Activated CD8-positive, alpha-beta memory T cell treated with anti-CD3 and anti-CD28 coated beads, Interleukin-2, amount 50 U/mL, for 48 hours (primary cell): Measurements from ENCODE around the gene TSSC4.

Experiments used
- DNase-seq: peaks from one replicate; pipeline ENCODE4 v3.0.0-alpha.2; 2020

TSSC4 gene

DNA sequence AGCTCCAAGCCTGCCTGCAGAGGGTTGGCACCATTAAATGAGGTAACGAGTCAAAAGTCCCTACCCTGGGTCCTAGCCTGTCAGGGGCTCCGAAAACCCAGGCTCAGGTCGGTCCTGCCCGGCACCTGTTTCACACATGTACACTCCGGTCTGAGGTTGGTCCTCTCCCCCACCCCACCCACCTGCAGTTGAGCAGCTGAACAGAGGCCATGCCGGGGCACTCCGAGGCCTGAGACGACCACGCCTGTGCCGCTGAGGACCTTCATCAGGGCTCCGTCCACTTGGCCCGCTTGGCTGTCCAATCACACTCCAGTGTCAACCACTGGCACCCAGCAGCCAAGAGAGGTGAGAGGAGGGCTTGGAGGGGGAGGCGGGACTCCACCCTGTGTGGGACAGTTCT, 1.6 kb downstream of the TSSC4 start:
- no peak for DNase-seq

DNA sequence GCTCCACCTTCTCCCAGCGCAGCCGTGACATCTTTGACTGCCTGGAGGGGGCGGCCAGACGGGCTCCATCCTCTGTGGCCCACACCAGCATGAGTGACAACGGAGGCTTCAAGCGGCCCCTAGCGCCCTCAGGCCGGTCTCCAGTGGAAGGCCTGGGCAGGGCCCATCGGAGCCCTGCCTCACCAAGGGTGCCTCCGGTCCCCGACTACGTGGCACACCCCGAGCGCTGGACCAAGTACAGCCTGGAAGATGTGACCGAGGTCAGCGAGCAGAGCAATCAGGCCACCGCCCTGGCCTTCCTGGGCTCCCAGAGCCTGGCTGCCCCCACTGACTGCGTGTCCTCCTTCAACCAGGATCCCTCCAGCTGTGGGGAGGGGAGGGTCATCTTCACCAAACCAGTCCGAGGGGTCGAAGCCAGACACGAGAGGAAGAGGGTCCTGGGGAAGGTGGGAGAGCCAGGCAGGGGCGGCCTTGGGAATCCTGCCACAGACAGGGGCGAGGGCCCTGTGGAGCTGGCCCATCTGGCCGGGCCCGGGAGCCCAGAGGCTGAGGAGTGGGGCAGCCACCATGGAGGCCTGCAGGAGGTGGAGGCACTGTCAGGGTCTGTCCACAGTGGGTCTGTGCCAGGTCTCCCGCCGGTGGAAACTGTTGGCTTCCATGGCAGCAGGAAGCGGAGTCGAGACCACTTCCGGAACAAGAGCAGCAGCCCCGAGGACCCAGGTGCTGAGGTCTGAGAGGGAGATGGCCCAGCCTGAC, 2.5 kb downstream of the TSSC4 start:
- no peak for DNase-seq

DNA sequence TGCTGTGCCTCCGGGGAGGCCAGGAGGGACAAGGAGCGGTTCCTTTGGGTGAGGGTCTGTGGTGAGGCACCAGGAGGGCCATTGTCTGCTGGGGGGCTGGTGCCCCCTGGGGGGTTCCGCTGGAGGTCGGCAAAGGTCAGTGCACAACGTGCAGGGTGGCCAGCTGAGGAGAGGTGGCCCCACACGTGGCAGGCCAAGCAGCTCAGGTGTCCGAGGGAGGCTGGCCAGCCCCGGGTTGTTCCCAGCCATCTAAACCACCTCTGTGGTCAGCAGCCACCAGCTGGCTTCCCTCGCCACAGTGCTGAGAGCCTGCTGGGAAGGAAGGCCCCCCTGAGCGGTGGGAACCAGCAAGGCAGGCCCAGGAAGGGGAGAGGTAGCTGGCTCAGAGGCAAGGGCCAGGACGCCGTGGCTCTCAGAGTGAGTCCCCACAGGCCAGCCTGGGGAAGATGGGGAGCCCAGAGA, 4.2 kb downstream of the TSSC4 start:
- DNase-seq: no peak

DNA sequence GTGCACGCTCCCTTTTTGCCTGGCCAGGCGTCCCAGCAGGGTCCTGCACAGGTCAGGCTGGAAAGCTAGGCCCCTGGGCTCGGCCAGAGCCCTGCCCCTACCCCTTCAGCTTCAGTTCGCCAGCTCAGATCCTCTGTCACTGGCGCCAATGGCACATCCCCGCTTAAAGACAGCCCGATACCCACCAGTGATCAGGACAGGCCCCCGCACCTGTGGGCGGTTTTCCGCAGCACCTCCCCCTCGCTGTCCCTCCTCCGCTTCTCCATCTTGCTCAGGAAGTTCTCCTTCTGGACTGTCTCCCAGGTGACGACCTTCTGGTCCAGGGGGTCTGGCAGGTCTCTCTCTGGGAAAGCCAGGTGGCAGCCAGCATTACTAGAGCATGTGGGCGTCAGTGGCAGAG, 5.9 kb downstream of the TSSC4 start:
- no peak for DNase-seq

DNA sequence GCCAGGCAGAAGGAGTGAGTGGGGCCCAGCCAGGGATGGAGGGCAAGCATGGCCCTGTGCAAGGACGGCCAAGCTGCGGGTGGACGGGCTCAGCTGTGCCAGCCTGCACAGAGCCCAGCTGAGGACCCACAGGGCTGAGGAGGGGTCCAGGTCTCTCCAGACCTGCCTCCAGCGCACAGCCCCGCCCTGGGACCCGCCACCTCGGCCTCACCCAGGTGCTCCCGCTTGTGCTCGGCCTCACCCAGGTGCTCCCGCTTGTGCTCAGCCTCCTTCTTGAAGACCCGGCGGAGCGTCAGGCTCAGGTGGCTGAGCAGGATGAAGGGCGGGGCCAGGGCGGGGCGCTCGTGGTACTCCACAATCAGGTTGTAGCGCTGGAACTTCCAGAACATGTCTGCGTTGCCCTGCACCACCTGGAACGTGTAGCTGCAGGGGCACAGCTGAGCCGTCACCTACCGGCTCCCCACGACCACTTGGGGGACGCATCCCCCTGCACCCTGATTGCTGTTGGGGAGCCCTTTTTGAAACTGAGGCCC, 6.4 kb downstream of the TSSC4 start:
- DNase-seq: no peak

DNA sequence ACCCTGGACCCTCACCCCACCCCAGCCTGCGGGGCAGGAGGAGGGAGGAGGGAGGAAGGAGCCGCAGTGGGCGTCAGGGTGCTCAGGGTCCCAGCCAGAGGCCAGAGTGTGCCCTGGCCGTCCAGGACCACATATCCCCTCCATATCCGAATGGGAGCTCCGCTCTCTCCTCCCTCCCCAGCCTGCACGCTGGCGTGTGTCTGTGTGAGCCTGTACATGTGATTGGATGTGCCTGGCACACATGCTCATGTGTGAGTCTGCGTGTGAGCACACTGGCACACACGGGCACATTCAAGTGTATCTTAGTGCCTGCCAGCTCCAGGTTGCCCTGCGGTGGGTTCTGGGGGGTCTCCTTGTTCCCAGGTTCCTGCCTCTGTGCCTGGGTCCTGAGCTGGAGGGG, 8.1 kb downstream of the TSSC4 start:
- no peak for DNase-seq

DNA sequence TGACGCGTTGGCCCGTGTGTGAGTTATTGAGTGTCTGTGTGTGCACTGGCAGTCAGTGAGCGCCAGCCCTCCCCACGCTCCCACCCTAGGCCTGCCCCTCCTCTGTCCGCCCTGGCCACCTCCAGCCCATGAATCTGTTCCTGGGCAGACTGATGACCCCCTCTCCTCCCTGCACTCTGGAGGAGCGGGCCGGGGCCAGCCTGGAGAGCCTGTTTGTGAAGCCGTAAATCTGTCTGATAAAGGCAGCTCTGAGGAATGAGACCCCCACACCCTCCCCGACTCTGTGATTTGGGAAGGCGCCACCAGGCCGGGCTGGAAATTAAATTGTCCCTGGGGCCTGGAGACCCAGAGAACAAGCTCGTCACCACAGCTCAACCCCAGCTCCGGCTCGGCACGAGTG, 8.6 kb downstream of the TSSC4 start:
- DNase-seq: no peak

DNA sequence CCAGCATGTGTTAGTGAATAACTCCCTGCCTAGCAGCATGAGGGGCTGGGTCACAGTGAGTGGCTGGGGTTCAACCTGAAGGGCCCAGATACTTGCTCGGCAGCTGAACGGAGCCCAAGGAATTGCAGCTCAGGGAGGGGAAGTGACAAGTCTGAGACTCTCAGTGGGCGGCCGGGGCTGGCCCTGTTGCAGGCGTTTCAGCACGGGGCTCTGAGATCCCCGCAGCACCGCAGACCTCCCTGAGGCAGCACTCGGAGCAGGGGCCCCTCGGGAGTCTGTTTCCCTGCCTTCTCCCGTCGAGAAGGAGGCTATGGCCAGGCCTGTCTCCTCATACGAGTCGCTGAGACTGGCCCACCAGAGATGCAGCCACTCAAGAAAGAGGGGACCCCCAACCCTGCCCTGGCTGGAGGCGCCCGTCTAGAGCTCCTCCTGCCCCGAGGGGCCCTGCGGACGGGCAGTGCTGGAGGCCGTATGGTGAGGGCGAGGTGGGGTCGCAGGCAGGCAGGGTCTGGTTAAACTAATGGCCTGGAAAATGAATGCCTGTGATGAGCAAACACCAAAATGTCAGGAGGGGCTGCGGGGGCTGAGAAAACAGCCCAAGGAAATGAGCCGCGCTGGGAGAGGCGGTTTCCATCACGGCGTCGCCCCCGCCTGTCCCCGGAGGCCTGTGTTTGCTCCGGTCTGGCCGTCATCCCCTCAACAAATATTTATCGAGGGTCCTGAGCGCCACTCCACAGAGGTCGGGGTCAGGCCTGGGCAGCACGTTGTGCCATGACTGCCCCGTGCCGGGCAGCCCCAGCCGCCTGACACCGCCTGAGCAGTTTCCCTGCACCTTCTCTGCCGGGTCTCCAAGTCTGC, 9.3 kb downstream of the TSSC4 start:
- DNase-seq: no peak

DNA sequence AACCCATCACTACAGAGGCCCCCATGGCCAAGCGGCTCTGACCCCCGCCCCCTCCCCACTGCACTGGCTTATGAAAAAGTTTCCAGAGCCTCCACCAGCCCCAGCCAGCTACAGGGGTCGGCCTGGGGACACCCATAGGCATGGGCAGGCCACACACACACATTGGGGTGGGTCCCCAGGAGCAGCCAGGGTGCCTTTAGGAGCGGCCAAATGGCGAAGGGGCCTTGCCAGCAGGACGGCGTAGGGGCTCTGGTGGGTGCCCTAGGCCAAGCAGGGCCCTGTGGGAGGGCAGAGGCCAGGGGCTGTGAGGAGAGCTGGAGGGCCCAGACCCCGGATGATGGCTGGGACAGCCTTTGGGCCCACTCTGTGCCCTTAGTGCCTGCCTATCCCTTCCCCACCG, 10.1 kb downstream of the TSSC4 start:
- DNase-seq: no peak

DNA sequence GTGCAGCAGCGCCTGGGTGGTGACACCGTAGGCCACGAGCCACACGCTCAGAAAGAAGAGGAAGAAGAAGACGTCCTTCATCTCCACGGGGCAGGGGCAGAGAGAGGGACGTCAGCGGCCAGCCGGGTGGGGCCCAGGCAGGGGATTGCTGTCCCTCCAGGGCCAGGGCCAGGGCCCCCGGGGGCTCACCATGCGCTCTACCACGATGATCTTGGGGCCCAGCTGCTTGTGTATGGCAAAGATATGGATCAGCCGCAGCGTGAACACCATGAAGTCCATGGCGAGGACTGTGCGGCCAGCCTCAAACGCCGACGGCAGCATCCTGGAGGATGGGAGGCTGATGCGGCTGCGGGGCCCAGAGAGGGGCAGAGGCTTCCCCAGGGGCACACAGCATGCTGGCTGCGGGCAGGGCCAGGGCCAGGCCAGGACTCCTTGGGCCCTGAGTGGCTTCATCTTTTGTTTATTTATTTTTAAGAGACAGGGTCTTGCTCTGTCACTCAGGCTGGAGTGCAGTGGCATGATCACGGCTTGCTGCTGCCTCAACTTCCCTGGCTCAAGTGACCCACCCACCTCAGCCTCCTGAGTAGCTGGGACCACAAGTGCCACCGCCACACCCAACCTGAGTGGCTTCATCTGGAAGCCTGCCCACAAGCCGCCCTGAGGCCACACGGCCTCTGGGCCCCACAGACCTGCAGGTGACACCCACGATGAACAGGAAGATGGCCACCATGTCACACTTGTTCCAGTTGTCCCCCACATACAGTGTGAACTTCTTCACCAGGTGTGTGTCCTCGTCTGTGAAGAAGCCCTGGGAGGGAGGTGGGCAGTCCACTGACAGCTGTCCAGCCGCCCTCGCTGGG, 11.1 kb downstream of the TSSC4 start:
- DNase-seq: no peak

DNA sequence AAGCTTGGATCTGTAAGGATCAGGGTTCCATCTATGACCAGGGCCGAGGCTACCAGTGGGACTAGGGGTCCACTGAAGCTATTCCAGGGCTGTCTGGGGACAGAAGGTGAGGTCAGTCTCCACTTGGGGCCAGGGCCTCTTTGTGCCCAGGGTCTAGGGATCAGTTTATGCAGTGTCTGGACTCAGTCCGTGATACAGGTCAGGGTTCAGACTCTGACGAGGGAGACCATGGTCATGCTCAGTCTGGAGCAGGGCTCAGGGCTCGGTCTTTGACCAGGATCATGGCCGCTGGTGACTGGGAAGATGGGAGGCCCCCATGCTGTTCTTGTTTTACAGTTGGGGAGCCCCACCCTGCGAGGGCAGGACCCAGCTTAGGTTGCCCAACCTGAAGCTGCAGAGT, 11.8 kb downstream of the TSSC4 start:
- no peak for DNase-seq

DNA sequence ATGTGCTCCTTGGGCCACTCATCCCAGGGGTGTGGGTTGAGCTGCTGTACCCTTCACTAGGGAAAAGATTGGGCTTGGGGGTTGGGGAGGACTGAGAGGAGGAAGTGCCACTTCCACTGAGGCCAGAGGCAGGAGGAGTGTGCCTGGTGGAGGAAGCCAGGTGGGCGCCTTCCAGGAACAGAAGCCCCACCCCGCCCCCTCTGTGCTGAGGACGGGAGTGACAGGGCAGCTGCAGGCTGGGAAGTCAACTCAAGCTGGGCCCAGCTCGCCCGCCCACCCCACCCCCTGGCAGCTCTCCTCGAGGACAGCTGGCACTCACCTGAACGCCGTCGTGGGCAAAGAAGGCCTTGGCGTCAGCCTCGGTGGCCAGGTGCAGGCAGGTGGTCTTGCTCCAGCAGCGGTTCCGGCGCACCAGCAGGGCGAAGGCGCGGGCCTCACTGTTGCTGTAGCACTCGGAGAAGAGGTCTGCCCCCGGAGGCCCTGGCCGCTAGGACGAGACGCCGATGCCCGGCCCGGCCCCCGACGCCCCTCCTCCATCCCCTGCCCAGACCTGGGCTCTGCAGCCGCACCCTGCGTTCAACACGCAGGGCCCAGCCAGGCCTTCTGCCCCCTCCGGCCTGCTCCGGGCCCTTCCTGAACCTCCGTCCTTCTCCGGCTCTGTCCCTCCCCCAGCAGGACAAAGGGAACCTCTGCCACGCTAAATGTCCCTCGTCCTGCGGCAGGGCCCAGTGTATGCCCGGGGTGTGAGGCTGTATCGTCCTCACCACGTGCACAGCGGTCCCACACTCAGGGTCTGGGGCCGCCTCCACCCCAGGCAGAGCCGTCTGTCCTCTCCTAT, 13.4 kb downstream of the TSSC4 start:
- DNase-seq: no peak

DNA sequence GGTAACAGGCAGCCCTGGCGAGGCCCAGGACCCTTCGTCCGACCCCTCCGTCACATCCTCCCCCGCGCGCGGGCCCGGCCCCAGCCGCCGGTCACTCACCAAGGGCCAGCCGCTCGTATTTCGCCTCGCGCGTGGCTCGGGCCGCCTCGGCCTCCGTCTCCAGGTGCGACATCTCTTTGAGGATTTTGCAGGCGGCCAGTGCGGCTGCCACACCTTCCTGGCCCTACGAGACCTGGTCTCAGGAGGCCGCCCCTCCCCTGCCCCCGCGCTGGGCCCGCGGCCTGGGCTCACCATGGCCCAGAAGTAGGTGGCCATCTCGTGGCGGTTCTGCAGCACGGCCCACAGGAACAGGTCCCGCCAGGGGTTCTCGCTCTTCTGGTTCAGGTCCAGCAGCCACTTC, 14.1 kb downstream of the TSSC4 start:
- DNase-seq: no peak

DNA sequence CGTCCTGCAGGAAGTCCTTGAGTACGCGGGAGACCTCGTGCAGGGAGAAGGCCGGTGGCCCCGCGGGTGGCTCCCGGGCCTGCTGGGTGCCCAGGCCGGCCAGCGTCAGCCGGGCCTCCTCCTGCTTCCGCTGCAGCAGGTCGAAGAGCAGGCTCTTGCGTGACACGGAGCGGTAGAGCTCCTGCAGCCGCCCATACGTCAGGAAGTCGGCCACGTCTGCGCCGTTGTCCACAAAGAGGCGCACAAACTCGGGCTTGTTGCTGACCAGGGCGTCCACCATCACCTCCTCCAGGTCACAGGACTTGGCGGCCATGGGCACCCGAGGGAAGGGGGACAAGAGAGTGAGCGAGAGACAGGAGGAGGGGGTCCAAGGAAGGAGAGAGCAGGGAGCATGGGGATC, 14.6 kb downstream of the TSSC4 start:
- no peak for DNase-seq

DNA sequence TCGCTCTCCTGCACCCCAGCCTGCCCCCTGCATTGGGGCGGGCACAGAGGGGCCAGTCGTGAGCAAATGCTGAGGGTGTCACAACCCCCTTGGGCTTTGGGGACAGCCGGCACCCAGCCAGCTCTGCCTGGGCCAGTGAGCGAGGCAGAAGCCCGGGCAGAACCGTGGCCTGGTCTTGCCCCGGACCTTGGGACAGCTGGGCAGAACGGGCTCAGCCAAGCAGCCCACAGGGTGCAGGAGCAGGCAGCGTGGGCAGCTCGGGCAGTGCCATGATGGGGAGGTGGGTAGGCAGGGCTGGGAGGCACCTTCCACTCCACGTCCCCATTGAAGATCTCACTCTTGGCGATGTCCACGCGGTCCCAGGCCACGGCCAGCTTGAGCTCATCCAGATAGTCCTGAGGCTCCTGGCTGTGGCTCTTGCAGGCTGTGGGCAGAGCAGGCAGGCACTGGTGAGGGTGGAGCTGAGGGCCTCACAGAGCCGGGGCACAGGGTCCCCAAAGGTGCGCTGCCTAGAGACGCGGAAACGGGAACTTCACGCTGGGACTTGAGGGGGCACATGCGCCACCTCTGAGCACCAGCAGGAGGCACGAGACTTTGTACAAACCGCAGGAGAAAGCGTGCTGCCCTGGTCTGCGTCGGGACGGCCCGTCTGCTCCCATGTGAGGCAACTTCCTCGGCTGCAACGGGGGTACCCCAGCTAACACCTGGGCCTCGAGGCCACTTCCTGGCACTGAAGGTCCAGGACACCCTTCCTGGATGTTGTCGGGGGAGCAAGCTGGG, 15.2 kb downstream of the TSSC4 start:
- no peak for DNase-seq

DNA sequence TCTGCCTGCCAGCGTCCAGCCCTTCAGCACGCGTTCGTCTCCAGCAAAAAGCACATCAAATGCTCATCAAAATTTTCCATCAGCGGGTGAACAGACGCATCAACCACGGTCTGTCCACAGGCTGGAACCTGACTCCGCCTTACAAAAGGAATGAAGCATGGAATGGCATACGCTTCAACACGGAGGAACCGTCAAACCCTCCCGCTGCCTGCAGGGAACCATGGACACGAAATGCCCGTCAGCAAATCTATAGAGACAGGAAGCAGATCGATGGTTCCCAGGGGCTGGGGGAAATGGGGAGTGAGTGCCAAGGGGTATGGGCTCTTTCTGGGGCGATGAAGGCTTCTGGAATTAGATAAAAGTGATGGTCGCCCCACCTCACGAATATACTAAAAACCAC, 16.2 kb downstream of the TSSC4 start:
- no peak for DNase-seq

DNA sequence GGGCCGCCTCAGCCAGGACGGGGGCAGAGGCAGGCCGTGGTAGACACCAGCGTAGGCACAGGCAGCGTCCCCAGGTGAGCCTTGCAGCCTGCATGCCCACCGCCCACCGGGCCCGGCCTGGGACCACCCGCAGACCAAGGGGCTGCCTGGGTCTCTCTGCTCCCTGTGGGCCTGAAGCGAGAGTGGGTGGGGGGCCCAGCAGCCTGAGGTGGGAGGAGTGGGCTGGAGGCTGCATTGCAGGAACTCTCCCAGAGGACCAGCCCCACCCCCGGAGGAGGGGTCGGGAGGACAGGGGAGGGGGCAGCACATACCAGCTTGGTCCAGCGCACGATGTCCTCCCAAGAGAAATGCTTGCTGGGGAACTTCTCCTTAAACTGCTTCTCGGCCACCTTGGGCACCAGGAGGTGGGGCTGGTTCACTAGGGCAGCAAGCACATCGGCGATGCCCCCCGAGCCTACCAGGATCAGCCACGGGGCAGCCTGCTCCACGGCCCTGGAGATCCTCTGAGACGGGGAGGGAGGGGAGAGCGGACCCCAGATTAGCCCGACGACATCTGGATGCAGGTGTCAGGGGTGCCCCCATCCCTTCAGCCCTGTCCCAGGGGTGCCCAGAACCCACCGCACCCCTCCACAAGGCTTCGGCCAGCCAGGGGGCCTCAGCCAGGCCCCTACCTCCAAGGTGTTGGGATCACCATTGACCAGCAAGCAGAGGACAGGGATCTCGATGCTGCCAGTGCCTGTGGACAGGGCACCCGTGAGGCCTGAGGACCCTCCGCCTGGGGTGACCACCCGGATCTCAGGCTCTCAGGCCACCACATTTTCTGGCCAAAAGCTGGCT, 17.5 kb downstream of the TSSC4 start:
- DNase-seq: no peak

DNA sequence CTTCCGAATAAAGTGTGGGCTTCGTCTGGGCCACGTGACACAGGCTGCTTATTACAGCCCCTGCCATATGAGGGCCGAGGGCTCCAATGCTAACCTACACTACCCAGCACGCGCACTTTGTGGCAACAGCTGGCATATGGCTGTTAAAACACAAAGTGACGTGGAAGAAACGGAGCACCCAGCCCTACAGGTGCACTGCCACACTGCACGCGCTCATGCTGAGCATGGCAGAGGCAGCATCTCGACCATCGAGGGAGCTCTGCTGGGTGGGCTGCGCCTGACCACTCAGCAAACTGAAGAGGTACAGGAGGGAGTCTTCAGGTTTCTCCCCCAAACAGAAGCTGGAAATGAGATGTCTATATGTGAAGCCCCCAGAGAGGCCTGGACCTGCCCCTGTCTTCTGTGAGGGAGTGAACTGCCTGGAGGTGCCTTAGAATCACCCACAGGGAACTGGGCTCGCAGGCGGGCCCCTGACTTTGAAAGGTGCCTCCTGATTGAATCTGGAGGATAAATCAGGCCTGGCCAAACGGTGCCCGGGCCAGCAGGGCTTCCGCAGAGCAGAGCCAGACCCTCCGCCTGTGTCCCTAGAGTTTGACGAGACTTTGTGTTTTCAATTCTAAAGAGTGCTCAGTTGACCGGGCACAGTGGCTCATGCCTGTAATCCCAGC, 18.3 kb downstream of the TSSC4 start:
- DNase-seq: no peak

DNA sequence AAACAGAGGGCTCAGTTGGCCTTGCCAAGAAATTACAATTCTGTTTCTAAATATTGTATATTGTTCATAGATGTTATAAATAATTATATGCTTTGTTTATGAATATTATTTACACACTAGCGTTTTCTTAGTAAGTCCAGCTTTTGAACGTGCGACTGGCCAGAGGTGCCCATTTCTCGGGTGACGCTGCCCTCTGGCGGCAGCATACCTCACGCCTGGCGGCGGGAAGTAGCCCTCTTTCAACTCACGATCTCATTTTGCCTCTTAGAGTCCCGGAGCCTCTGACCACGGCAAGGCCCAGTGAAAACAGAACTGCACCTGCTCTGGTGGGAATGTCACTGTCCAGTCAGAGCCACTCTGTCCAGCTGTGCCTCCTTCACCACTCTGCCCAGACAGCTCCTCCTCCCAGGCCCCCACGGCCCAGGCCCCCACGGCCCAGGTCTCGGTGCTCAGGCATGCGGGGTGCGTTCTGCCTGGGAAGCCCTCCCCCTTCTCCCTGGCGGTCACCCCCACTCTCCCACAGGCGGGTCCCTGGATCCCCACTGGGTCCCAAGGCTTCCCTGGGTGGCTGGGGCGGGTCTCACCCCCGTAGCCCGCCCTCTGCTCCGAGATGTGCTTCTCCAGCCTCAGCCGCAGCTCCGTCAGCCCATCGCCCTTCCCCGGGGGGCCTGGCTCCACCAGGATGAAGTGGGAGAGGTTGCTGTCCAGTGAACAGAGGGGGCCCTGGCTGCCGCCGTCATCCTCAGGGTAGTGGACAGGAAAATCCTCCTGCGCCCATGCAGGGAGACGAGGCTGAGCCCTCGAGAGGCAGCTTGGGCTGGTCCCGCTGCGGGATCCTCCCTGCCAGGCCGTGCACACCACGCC, 19.3 kb downstream of the TSSC4 start:
- peak; percentile 85 for DNase-seq
